Muscle of back (tissue), 11 donors: ENCODE data around the gene FNIP1. TPM values are rescaled to one million over a fixed set of nuclear protein-coding genes. Genes with fewer than 3 reads are reported as not detected.
"Not testable (repeated sequence)": the region's sequence is repeated elsewhere in the genome, so short reads cannot be mapped to it uniquely, and the experiment has no call there.

Experiments used
- DNase-seq, 3 donors: peaks; one replicate each; pipeline versions ENCODE4 v3.0.0 to v3.0.0-alpha.2; 2013
- polyA plus RNA-seq, 10 donors: library from polyadenylated mRNA; unstranded; fragments of 120-200 nt; gene quantifications; one replicate each; pipeline ENCODE4 v1.2.1, GENCODE V29; 2013; ENCODE audit not compliant: insufficient read length in 10 of 10

Gene FNIP1
- polyA plus RNA-seq, 10 donors = 10.6 to 18.5 (median 13.1) TPM

GRCh38 chr5:131789765-131790164, 7.1 kb downstream of the FNIP1 start:
- DNase-seq = no peak

DNA sequence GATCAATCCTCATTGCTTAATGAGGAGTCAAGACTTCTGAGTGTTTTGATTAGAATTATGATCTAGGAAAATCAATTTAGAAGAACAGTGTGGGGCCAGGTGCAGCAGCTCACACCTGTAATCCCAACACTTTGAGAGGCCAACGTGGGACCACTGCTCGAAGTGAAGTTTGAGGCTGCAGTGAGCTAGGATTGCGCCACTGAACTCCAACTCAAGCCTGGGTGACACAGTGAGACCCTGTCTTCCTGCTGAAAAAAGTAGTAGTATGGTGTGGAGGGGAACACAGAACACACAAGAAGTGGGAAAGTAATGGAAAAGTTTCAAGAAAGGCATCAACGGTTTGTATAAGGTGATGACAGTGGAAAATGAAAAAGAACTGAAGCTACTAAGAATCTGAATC, 9.1 kb downstream of the FNIP1 start:
- DNase-seq = no peak

GRCh38 chr5:131786900-131787692, 9.7 kb downstream of the FNIP1 start:
- DNase-seq = no peak

- no peak for DNase-seq
Measured at GRCh38 chr5:131786036-131786435, 10.8 kb downstream of the FNIP1 start.

- DNase-seq = no peak
Measured at GRCh38 chr5:131783874-131784273, 12.9 kb downstream of the FNIP1 start.

- DNase-seq = no peak
Measured at GRCh38 chr5:131783357-131783756, 13.5 kb downstream of the FNIP1 start.

GRCh38 chr5:131782717-131783116, 14.1 kb downstream of the FNIP1 start:
- DNase-seq = no peak

DNA sequence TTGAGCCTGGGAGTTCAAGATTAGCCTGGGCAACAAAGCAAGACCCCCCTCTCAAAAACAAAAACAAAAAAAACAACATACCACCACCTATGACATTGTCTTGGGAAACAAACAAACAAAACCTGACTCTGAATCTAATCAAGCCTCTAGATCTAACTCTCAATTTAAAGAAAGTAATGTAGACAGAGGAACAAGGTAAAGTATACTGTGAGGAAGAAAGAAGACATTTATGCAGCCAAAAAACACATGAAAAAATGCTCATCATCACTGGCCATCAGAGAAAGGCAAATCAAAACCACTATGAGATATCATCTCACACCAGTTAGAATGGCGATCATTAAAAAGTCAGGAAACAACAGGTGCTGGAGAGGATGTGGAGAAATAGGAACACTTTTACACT, 18.7 kb downstream of the FNIP1 start:
- not testable (repeated sequence) for DNase-seq

- peak in 2 of 3 donors; percentile 16 to 43 for DNase-seq
Measured at GRCh38 chr5:131776450-131776849, 20.4 kb downstream of the FNIP1 start.

DNA sequence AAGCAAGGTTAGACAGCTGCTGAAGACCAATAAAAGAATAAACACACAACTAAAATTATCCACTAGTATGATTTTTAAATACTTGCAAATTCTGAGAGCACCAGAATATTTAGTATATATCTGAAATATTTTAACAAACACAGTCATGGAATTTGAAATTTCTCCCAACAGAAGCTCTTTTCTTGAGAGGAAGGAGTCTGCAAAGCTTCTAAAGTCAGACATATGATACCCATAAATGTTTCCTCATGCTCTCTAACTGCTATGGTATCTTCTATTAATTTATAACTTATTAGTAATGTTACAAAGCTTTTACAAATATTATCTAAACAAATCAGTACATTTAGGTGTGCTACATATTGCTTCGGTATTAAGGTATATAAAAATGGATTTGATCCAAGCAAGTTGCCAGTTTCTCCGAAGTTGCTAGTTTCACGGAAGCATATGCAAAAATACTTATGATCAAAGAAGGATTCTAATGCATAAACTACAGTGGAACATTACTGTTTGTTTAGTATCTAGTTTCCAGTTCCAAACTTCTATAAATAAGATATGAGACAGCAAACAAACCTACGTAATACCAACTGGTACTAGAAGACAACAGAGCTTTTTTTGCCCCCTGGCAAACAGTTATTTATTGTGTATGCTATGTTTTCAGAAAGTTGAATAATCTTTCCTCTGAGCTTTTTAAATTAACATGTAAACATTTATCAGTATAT, 22.0 kb downstream of the FNIP1 start:
- DNase-seq = no peak

- DNase-seq = no peak
Measured at GRCh38 chr5:131773805-131774204, 23.0 kb downstream of the FNIP1 start.

GRCh38 chr5:131771692-131772091, 25.1 kb downstream of the FNIP1 start:
- no peak for DNase-seq

DNA sequence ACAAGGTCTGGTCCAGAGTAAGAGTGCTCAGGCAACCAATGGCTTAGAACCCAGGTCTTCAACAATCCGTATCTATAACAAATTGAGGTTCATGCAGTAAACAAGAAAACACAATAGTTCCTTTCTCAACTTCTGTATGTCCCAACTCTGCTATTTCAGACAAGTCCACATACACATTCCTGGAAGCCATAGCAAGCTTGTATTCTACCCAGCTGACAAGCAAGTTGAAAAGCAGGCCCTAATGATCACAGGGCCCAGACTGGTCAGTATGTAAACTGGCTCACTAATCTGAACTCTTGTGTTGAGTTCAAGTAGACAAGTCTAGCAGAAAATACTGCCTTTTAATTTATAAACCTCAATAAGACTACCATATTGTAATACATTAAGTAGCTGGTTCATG, 26.9 kb downstream of the FNIP1 start:
- DNase-seq = no peak

DNA sequence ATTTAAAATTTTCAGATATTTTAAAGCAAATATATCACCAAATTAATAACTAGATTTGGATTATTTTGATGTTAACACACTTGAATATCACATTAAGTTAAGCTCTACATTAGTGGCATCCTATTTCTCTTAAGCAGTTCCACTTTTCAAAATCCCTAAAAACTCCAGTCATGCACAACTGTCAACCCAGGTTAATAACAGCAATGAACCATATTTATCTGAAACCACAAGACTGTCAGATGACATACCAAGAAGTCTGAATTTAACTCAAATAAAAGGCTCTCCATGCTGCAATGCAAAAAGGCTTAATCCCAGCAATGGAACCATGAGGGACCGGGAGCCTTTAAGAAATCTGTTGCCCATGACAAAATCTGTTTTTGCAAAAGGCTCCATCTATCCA, 27.5 kb downstream of the FNIP1 start:
- DNase-seq = no peak

GRCh38 chr5:131767891-131768290, 28.9 kb downstream of the FNIP1 start:
- DNase-seq = no peak

GRCh38 chr5:131766689-131767088, 30.1 kb downstream of the FNIP1 start:
- DNase-seq = no peak

GRCh38 chr5:131765261-131765660, 31.6 kb downstream of the FNIP1 start:
- no peak for DNase-seq

- no peak for DNase-seq
Measured at GRCh38 chr5:131763968-131764367, 32.8 kb downstream of the FNIP1 start.

DNA sequence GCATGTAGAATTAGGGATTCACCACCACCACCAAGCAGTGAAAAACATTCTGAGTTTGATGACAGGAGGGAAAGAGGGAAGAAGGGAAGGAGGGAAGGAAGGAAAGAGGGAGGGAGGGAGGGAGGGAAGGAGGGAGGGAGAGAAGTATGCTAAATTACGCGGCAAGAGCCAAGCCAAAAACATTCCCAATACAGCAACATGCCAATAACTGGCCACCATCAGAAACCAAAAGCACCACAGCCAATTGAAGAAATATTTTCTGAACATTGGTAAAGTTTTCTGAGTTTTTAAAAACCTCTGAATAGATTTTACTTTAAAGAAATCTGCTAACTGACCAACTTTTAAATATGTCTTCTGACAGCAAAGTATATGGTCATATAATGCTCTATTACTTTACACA, 36.0 kb downstream of the FNIP1 start:
- DNase-seq = no peak

GRCh38 chr5:131759704-131760103, 37.1 kb downstream of the FNIP1 start:
- no peak for DNase-seq

DNA sequence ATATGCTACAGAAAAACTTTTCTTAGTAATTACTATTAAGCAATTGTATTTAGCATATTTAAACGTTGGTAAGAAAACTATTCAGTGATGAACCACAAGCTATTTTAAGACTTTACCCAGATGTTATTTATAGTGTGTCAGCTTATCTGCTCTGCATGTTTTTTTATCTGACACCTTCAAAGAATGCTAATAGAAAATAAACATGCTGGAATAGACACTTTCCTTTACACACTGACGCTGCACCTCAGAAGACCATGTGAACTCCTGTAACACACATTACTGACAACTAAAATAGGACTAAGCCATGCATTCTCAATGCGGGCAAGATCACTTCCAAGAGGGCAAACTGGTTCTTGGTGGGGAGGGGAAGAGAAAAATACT, 38.3 kb downstream of the FNIP1 start:
- DNase-seq = no peak

GRCh38 chr5:131757830-131758519, 38.8 kb downstream of the FNIP1 start:
- no peak for DNase-seq

DNA sequence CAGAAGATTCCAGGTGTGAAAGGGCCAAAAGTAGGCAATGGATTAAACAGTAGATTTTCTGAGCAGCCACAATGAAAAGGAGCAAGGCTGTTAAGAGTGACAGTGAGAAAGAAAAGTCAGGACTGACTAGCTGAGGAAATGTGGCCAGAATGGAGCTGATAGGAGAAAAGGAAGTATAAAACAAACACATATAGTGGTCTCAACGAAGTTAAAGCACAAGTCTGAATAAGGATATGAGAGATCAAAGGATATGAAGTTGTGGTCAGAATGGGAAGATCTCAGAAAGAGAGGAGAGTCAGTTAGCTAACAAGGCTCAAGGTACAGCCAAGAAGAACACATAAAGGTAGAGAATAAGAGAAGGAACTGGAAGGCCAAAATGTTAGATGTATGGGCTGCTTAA, 39.9 kb downstream of the FNIP1 start:
- no peak for DNase-seq
